GM21381 (cell line): ENCODE data around the gene RAB3IL1.

Source experiments
- ATAC-seq: cut with Tn5 transposase; IDR thresholded peaks from one replicate; pipeline ENCODE4 v1.9.1; 2021; ENCODE audit warnings: mild to moderate bottlenecking, moderate library complexity; ENCODE audit not compliant: unreplicated experiment

RAB3IL1 gene

DNA sequence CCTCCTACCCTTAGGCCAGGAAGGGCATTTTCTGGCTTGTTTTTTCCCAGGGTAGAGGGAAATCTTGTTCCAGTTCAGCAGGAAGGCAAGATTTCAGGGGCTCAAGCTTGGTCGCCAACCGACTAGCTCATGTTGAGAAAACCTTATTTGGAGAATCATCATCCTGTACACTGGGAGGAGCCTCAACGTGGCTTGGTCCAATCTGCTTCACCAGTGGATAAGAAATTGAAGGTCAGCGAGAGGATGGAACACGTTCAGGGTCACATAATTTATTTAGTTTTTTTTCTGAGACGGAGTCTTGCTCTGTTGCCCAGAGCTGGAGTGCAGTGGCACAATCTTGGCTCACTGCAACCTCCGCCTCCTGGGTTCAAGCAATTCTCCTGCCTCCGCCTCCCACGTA lies 68.7 kb downstream of the RAB3IL1 start:
- no peak for ATAC-seq

DNA sequence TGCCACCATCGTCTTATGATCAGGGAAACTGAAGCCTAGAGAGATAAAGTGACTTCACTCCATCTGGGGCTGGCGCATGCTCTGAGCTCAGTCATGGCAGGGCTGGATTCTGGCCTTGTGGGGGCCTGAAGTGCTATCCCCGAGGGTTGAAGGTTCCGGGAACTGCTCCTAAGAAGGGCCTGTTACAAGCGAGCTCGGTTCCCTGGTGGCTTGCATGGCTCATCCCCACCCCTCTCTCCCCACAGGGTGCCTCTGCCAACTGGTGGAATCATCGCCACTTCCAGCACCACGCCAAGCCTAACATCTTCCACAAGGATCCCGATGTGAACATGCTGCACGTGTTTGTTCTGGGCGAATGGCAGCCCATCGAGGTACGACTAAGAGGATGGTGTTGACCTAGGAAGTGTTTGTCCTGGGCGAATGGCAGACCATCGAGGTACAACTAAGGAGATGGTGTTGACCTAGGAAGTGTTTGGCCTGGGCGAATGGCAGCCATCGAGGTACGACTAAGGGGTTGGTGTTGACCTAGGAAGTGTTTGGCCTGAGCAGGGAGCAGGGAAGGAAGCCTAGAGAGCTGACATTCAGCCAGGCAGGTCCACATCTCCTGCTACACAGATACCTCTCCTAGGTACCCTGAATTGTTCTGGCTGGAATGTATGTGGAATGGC lies 69.3 kb downstream of the RAB3IL1 start:
- ATAC-seq = no peak
